ENCODE data around the gene HDAC4. TPM values are rescaled to one million over a fixed set of nuclear protein-coding genes. Genes with fewer than 3 reads are reported as not detected.

HDAC4 gene
- total and polyA plus RNA-seq, 2 of the 8 experiments (the other 6 are each of a cell fraction or from before 2014, with no cell fraction given): 15.4 to 31.5 TPM

DNA sequence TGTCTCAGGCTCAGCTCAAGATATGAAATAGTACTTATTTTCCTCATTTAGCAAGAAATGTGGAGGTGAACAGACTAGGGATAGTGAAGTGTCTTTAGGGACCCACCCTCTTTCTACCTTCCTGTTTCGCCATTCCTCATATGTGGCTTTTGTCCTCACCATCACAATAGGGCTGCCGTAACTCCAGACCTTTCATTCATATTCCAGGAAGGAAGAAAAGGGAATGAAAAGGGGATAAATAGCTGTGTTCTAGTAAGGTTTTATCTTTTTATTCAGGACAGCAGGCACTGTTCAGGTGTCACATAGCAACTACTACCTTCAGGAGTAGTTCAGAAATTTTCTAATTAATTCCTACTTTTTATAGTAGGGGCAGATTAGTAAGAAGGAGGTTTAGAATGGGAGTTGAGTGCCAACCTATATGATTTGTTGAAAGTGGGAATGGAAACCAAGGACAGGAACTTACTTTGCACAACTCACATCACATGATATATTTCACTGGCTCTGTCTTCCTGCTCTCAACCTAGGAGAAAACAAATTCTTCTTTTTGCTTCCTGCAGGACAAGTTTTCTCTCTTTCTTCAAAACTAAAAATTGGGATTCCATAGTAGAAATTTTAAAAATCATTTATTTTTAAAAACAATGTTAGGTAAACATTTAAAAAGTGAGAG lies 36.0 kb upstream of the HDAC4 start:
- DNase-seq (ENCODE audit: low read depth in 1 of 2, low spot score in 2 of 2) (no peak), FAIRE-seq (no peak)
- no peak overlapping the region for H2BK5ac ChIP-seq (ENCODE audit: low read depth, low read length)
- peaks cover 0 to 7% of the 10 kb centered on the region in 2 experiments; a peak in 2 of 4 replicates for H3K9me3 ChIP-seq (ENCODE audit: insufficient read depth in 2 of 2, low read depth in 1 of 2, low read length in 1 of 2)
- no peak overlapping the region for H3K4me2 ChIP-seq (ENCODE audit: insufficient read depth in 1 of 2, low read depth in 2 of 2, low read length in 2 of 2)
- no peak overlapping the region for H3K9ac ChIP-seq (replicated peaks in 1 of 4; ENCODE audit: extremely low read depth in 1 of 4, low read depth in 3 of 4, low read length in 3 of 4)
- H3K36me3 ChIP-seq (ENCODE audit: control insufficient read depth in 2 of 4, insufficient read depth in 4 of 4, low read length in 3 of 4): no peaks in the 10 kb centered on the region
- H3K14ac ChIP-seq (ENCODE audit: insufficient read length): no peak overlapping the region
- H2AK5ac ChIP-seq (ENCODE audit: low read depth, low read length): no peak overlapping the region
- H3K27me3 ChIP-seq (replicated peaks in 1 of 4; ENCODE audit: control insufficient read depth in 3 of 4, extremely low read depth in 1 of 4, insufficient read depth in 3 of 4, low read length in 3 of 4): peaks cover 0 to 10% (median 4%) of the 10 kb centered on the region in 4 experiments; a peak in 4 of 7 replicates
- no peak overlapping the region for H2BK12ac ChIP-seq (ENCODE audit: low read depth, low read length)
- H3K27ac ChIP-seq (ENCODE audit: low read depth, low read length): no peak overlapping the region
- H3K4me3 ChIP-seq (ENCODE audit: extremely low read depth in 1 of 4, insufficient read depth in 2 of 4, low read depth in 3 of 4, low read length in 4 of 4): no peak overlapping the region
- H3K18ac ChIP-seq (ENCODE audit: extremely low read depth, low read length): no peak overlapping the region
- no peaks in the 10 kb centered on the region for H3K79me2 ChIP-seq (ENCODE audit: control insufficient read depth in 1 of 2, insufficient read depth in 2 of 2, low read length in 2 of 2)
- WGBS, 2 experiments (ENCODE audit: extremely low coverage in 1 of 2, insufficient coverage in 1 of 2, insufficient read length in 1 of 2, insufficient replicate concordance in 2 of 2, low coverage in 1 of 2, low lambda C conversion rate in 2 of 2, missing lambda C conversion rate in 1 of 2): 94% methylated on average over 2 of the region's 2 CpGs; no CpG with 5 or more reads in 1 of the 2 experiments
- TF ChIP-seq SIX5 (IDR thresholded peaks at IDR 0.05; ENCODE audit: low read depth, low read length): no peak
- no peak for TF ChIP-seq TBP (IDR thresholded peaks at IDR 0.05; ENCODE audit: low read depth, low read length)
- TF ChIP-seq, protein P1, sequence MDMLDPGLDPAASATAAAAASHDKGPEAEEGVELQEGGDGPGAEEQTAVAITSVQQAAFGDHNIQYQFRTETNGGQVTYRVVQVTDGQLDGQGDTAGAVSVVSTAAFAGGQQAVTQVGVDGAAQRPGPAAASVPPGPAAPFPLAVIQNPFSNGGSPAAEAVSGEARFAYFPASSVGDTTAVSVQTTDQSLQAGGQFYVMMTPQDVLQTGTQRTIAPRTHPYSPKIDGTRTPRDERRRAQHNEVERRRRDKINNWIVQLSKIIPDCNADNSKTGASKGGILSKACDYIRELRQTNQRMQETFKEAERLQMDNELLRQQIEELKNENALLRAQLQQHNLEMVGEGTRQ (IDR thresholded peaks at IDR 0.05; ENCODE audit: low read length): no peak
- TF ChIP-seq KDM1A (IDR thresholded peaks at IDR 0.05; ENCODE audit: borderline replicate concordance, low read length): peak; percentile 62; the same call in 1 of the 2 replicates
- TF ChIP-seq, protein P2, sequence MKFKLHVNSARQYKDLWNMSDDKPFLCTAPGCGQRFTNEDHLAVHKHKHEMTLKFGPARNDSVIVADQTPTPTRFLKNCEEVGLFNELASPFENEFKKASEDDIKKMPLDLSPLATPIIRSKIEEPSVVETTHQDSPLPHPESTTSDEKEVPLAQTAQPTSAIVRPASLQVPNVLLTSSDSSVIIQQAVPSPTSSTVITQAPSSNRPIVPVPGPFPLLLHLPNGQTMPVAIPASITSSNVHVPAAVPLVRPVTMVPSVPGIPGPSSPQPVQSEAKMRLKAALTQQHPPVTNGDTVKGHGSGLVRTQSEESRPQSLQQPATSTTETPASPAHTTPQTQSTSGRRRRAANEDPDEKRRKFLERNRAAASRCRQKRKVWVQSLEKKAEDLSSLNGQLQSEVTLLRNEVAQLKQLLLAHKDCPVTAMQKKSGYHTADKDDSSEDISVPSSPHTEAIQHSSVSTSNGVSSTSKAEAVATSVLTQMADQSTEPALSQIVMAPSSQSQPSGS (IDR thresholded peaks at IDR 0.05; ENCODE audit: low read length): no peak
- TF ChIP-seq CHD1 (IDR thresholded peaks at IDR 0.05; ENCODE audit: low read depth, low read length): no peak
- H4K20me1 ChIP-seq (replicated peaks in 1 of 2; ENCODE audit: control insufficient read depth in 1 of 2, insufficient read depth in 2 of 2, low read length in 2 of 2): no peaks in the 10 kb centered on the region
- no peak overlapping the region for H4K5ac ChIP-seq (ENCODE audit: insufficient read length, low read depth, low read length)
- no peak overlapping the region for H3K23ac ChIP-seq (ENCODE audit: insufficient read length)
- no peak overlapping the region for H2AFZ ChIP-seq (ENCODE audit: low read length)
- H2BK120ac ChIP-seq (replicated peaks; ENCODE audit: low read depth, low read length): no peak overlapping the region
- H4K8ac ChIP-seq (ENCODE audit: extremely low read depth, insufficient read depth, low read length): no peak overlapping the region
- no peak overlapping the region for H4K91ac ChIP-seq (replicated peaks; ENCODE audit: insufficient read length, low read length)
- CTCF ChIA-PET (ENCODE audit: partially characterized antibody): no interaction called here
- H3K23me2 ChIP-seq (ENCODE audit: low read depth, low read length): no peaks in the 10 kb centered on the region
- no peaks in the 10 kb centered on the region for H3K79me1 ChIP-seq (ENCODE audit: low read depth, low read length)
- H3K4me1 ChIP-seq (replicated peaks in 1 of 4; ENCODE audit: control insufficient read depth in 3 of 4, insufficient read depth in 4 of 4, low read length in 3 of 4): peaks cover 0 to 14% (median 9%) of the 10 kb centered on the region in 4 experiments; a peak in 5 of 7 replicates
- no peak overlapping the region for H3K4ac ChIP-seq (replicated peaks; ENCODE audit: insufficient read length, low read depth, low read length)
- POLR2A ChIA-PET (ENCODE audit: partially characterized antibody): no interaction called here
- H2BK15ac ChIP-seq (ENCODE audit: low read length): no peak overlapping the region
- no peak overlapping the region for H3K56ac ChIP-seq (replicated peaks; ENCODE audit: insufficient read length, low read depth, low read length)
- H2BK20ac ChIP-seq (ENCODE audit: low read length): no peak overlapping the region

Measured in H1 (cell line).